Measurements from ENCODE around the gene UTF1. TPM values are rescaled to one million over a fixed set of nuclear protein-coding genes. Genes with fewer than 3 reads are reported as not detected.
A peak's percentile ranks its signal among the peaks of the same experiment; 100 is the strongest.
"Not testable (repeated sequence)": the region's sequence is repeated elsewhere in the genome, so short reads cannot be mapped to it uniquely, and the experiment has no call there.

Gene UTF1
- total and polyA plus RNA-seq, 5 donors, result not detected

DNA sequence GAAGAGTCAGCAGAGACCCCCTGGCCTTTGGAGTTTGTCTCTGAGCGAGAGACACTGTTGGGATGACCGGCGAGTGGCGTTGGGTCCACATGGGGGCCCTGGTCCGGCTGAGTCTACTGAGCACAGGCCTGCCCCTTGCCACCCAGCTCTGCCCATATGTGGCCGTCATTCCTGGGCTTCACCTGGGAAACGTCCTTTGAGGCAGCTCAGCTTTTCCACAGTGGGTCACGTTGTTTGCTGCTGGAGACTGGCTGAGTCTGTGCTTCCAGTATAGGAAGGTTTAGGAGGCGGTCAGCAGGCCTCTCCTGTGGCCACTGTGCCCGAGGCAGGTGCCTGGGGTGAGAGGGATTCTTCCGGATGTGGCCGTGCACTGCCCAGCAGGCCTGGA is 29.6 kb downstream of the UTF1 start:
- intact Hi-C loops (cut with DNase I), result no loop called here
- Histone ChIP-seq H3K27ac (ENCODE audit: low read length) (no peak overlapping the region), H3K27me3 (ENCODE audit: control insufficient read depth, insufficient read depth) (no peaks in the 10 kb centered on the region), H3K9me3 (ENCODE audit: control insufficient read depth, low read length) (no peaks in the 10 kb centered on the region), H3K4me1 (ENCODE audit: control insufficient read depth, insufficient read depth, low read length) (no peaks in the 10 kb centered on the region), H3K4me3 (ENCODE audit: low read length) (no peak overlapping the region)
- WGBS, result 60% methylated on average over 12 of the region's 12 CpGs
- DNase-seq (no peak), ATAC-seq (no peak)

DNA sequence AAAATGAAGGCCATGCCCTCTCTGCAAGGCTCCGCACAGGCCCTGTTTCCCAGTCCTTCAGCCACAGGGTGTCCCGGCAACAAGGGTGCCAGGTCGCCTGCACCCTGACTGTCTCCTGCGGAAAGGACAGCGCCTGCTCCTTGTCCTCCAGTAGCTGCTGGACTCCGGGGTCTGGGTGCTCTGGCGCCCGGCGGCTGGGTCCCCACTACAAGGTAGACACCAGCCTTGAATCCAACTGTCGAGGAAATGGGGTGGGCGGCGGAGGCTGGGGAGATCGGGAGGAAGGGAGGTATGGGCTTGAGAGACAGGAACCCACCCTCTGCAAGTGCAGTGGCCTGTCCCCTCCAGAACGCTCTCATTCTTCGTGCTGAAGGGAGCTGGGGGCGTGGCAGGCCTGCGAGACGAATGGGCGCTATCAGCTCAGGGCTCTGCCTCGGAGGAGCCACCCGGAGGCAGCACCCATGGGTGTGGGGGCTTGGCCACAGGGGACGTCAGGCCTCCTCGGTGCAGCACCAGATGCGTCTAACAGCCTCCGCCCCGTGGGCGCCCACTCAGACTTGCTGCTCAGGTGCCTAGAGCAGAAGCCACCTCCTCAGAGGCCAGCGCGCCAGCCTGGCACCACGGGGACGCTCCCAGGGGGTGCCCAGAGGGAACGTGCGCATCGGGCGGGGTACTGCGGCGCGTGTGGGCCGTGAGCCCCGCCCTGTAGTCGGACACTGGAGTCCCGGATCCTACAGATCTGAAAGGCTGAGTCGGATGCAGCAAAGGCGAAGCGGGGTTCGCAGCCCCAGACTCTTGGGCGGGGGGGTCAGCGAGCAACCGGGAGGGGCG is 31.1 kb downstream of the UTF1 start:
- intact Hi-C loops (cut with DNase I), result no loop called here
- Histone ChIP-seq H3K4me1 (ENCODE audit: control insufficient read depth, insufficient read depth, low read length) (no peaks in the 10 kb centered on the region), H3K9me3 (ENCODE audit: control insufficient read depth, low read length) (no peaks in the 10 kb centered on the region), H3K4me3 (ENCODE audit: low read length) (peak overlapping the region; percentile 90), H3K27me3 (ENCODE audit: control insufficient read depth, insufficient read depth) (no peaks in the 10 kb centered on the region), H3K27ac (ENCODE audit: low read length) (peak overlapping the region; percentile 21)
- DNase-seq, result peak; percentile 63 to 86 (median 84)
- peak; percentile 48 to 59 for ATAC-seq
- 17% methylated on average over 50 of the region's 50 CpGs for WGBS

- Histone ChIP-seq H3K27me3 (ENCODE audit: control insufficient read depth, insufficient read depth) (no peaks in the 10 kb centered on the region), H3K27ac (ENCODE audit: low read length) (peak overlapping the region; percentile 21), H3K9me3 (ENCODE audit: control insufficient read depth, low read length) (no peaks in the 10 kb centered on the region), H3K4me3 (ENCODE audit: low read length) (peak overlapping the region; percentile 90), H3K4me1 (ENCODE audit: control insufficient read depth, insufficient read depth, low read length) (no peaks in the 10 kb centered on the region)
- intact Hi-C loops (cut with DNase I), result no loop called here
- ATAC-seq (peak; percentile 77 to 84), DNase-seq (peak; percentile 89 to 96 (median 96))
- 2% methylated on average over 79 of the region's 79 CpGs for WGBS
Observed at GRCh38 chr10:133261726-133262325, 31.8 kb downstream of the UTF1 start.

GRCh38 chr10:133262696-133263095 is 32.7 kb downstream of the UTF1 start:
- no peaks in the 10 kb centered on the region for H3K9me3 ChIP-seq (ENCODE audit: control insufficient read depth, low read length)
- no peaks in the 10 kb centered on the region for H3K4me1 ChIP-seq (ENCODE audit: control insufficient read depth, insufficient read depth, low read length)
- WGBS, result 93% methylated on average over 14 of the region's 14 CpGs
- no peaks in the 10 kb centered on the region for H3K27me3 ChIP-seq (ENCODE audit: control insufficient read depth, insufficient read depth)
- DNase-seq (no peak), ATAC-seq (no peak)
- intact Hi-C loops (cut with DNase I), result no loop called here
- no peak overlapping the region for H3K4me3 ChIP-seq (ENCODE audit: low read length)
- H3K27ac ChIP-seq (ENCODE audit: low read length), result no peak overlapping the region

DNA sequence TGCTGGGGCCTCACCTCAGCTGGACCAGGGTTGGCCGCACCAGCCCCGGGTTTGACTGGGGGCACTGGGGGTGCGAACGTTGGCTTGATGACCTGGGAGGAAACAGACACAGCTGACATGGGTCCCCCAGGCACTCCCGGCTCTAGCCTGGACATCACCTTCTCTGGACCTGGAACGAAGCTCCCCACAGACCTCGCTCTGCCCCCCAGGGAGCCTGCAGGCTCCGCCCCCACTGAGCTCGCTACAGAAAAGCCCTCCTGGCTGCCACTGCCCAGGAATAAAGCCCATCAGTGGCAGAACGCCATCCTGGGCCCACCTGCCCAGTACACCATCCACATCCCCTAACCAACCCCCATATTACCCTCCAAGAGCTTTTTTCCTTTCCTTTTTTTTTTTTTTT is 33.7 kb downstream of the UTF1 start:
- H3K27ac ChIP-seq (ENCODE audit: low read length), result no peak overlapping the region
- WGBS, result 87% methylated on average over 10 of the region's 10 CpGs
- no peaks in the 10 kb centered on the region for H3K27me3 ChIP-seq (ENCODE audit: control insufficient read depth, insufficient read depth)
- H3K9me3 ChIP-seq (ENCODE audit: control insufficient read depth, low read length), result no peaks in the 10 kb centered on the region
- ATAC-seq (no peak), DNase-seq (no peak)
- intact Hi-C loops (cut with DNase I), result no loop called here
- no peak overlapping the region for H3K4me3 ChIP-seq (ENCODE audit: low read length)
- H3K4me1 ChIP-seq (ENCODE audit: control insufficient read depth, insufficient read depth, low read length), result no peaks in the 10 kb centered on the region

GRCh38 chr10:133264461-133264860 is 34.4 kb downstream of the UTF1 start:
- Histone ChIP-seq H3K9me3 (ENCODE audit: control insufficient read depth, low read length) (no peaks in the 10 kb centered on the region), H3K4me1 (ENCODE audit: control insufficient read depth, insufficient read depth, low read length) (no peaks in the 10 kb centered on the region), H3K27ac (ENCODE audit: low read length) (no peak overlapping the region), H3K27me3 (ENCODE audit: control insufficient read depth, insufficient read depth) (no peaks in the 10 kb centered on the region), H3K4me3 (ENCODE audit: low read length) (no peak overlapping the region)
- ATAC-seq, result no peak
- intact Hi-C loops (cut with DNase I), result no loop called here
- no peak for DNase-seq
- WGBS, result 71% methylated on average over 9 of the region's 9 CpGs

DNA sequence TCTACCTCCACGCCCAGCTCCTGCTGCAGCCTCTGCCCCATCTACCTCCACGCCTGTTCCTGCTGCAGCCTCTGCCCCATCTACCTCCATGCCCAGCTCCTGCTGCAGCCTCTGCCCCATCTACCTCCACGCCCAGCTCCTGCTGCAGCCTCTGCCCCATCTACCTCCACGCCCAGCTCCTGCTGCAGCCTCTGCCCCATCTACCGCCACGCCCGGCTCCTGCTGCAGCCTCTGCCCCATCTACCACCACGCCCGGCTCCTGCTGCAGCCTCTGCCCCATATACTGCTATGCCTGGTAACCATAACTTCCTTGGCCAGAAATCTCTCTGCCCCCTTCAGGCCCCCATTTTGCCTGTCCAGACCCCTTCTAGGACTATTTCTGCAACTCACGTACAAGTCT is 35.0 kb downstream of the UTF1 start:
- H3K4me1 ChIP-seq (ENCODE audit: control insufficient read depth, insufficient read depth, low read length); ATAC-seq; H3K27ac ChIP-seq (ENCODE audit: low read length); H3K27me3 ChIP-seq (ENCODE audit: control insufficient read depth, insufficient read depth); intact Hi-C loops (cut with DNase I); H3K9me3 ChIP-seq (ENCODE audit: control insufficient read depth, low read length); H3K4me3 ChIP-seq (ENCODE audit: low read length); DNase-seq: not testable (repeated sequence)
- WGBS, result 91% methylated on average over 10 of the region's 10 CpGs

- no peak overlapping the region for H3K27ac ChIP-seq (ENCODE audit: low read length)
- ATAC-seq, result no peak
- intact Hi-C loops (cut with DNase I), result no loop called here
- no peak for DNase-seq
- no peak overlapping the region for H3K4me3 ChIP-seq (ENCODE audit: low read length)
- H3K4me1 ChIP-seq (ENCODE audit: control insufficient read depth, insufficient read depth, low read length), result no peaks in the 10 kb centered on the region
- WGBS, result 88% methylated on average over 21 of the region's 21 CpGs
- no peaks in the 10 kb centered on the region for H3K9me3 ChIP-seq (ENCODE audit: control insufficient read depth, low read length)
- H3K27me3 ChIP-seq (ENCODE audit: control insufficient read depth, insufficient read depth), result no peaks in the 10 kb centered on the region
Observed at GRCh38 chr10:133266056-133266795, 36.2 kb downstream of the UTF1 start.

GRCh38 chr10:133267293-133267692 is 37.3 kb downstream of the UTF1 start:
- Histone ChIP-seq H3K27me3 (ENCODE audit: control insufficient read depth, insufficient read depth) (no peaks in the 10 kb centered on the region), H3K4me3 (ENCODE audit: low read length) (no peak overlapping the region), H3K4me1 (ENCODE audit: control insufficient read depth, insufficient read depth, low read length) (no peaks in the 10 kb centered on the region), H3K27ac (ENCODE audit: low read length) (no peak overlapping the region), H3K9me3 (ENCODE audit: control insufficient read depth, low read length) (no peaks in the 10 kb centered on the region)
- ATAC-seq, result no peak
- DNase-seq, result no peak
- intact Hi-C loops (cut with DNase I), result no loop called here
- 82% methylated on average over 14 of the region's 14 CpGs for WGBS

DNA sequence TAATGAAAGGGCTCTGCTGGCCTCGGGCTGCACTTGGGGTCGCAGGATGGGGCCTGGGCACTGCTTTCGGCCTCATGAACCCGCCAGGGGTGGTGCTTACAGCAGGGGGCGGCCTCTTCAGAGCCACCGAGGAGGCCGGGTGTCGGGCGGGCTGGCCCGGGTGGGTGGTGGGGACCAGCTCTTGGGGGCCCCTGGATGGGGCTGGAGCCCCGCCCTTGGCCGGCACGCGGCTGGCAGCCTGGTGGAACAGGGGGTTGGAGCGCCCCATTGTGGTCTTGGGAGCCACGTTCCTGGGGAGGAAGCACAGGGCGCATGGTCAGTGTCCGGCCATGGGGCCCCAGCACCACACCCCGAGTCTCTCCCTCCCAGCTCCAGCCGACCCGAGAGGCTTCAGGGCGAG is 37.8 kb downstream of the UTF1 start:
- Histone ChIP-seq H3K27ac (ENCODE audit: low read length) (no peak overlapping the region), H3K4me1 (ENCODE audit: control insufficient read depth, insufficient read depth, low read length) (no peaks in the 10 kb centered on the region), H3K4me3 (ENCODE audit: low read length) (no peak overlapping the region), H3K27me3 (ENCODE audit: control insufficient read depth, insufficient read depth) (no peaks in the 10 kb centered on the region), H3K9me3 (ENCODE audit: control insufficient read depth, low read length) (no peaks in the 10 kb centered on the region)
- ATAC-seq (no peak), DNase-seq (no peak)
- intact Hi-C loops (cut with DNase I), result no loop called here
- WGBS, result 86% methylated on average over 22 of the region's 22 CpGs

DNA sequence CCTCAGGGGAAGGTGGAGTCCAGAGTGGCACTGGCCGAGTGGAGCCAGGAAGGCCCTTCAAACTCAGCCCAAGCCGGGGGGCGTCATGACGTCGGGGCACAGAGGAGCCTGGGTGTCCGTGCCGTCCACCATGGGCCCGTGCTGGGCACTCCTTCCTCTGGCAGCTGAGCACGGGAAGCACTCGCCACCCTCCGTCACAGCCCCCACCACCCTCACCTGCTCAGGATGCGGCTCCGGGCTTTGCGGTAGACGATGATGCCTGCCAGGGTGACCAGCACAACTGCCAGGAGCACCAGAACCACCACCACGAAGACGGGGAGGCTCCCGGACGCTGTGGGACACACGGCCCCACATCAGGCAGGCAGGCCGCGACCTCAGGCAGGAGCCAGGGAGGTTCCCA is 38.5 kb downstream of the UTF1 start:
- no peaks in the 10 kb centered on the region for H3K4me1 ChIP-seq (ENCODE audit: control insufficient read depth, insufficient read depth, low read length)
- WGBS, result 91% methylated on average over 22 of the region's 22 CpGs
- no peaks in the 10 kb centered on the region for H3K27me3 ChIP-seq (ENCODE audit: control insufficient read depth, insufficient read depth)
- intact Hi-C loops (cut with DNase I), result no loop called here
- no peak overlapping the region for H3K27ac ChIP-seq (ENCODE audit: low read length)
- no peaks in the 10 kb centered on the region for H3K9me3 ChIP-seq (ENCODE audit: control insufficient read depth, low read length)
- H3K4me3 ChIP-seq (ENCODE audit: low read length), result no peak overlapping the region
- DNase-seq, result no peak
- no peak for ATAC-seq

Measured in right cardiac atrium (tissue), 5 donors.